K562 (cell line): Measurements from ENCODE around the gene FRMD4A. TPM values are rescaled to one million over a fixed set of nuclear protein-coding genes. Genes with fewer than 3 reads are reported as not detected.

Experiments used
- ATAC-seq: fragments of 200-7000 bp; cut with Tn5 transposase; 3 replicates; pipeline ENCODE4 v1.9.1; 2020; ENCODE audit warnings: moderate library complexity
- BruUV-seq: library from RNA; stranded (reverse); fragments of 400-500 nt; replicated peaks from 2 replicates; lab custom pipeline; 2021; lab: Mats Ljungman, UMichigan
- CTCF ChIA-PET: fragments of 300-600 bp; formaldehyde crosslinking; extraction: SDS; loops from one replicate; lab custom pipeline; 2021; ENCODE audit warnings: low intra/inter-chr PET ratio; lab: Yijun Ruan, JAX
- POLR2A ChIA-PET: fragments of 300-600, 350-650 bp; sonication (Branson Sonifier 250); formaldehyde crosslinking; extraction: SDS; loops from one replicate; lab custom pipeline; 2021; ENCODE audit warnings: antibody characterized with exemption, inconsistent platforms; lab: Yijun Ruan, JAX
- DNase-seq, 4 experiments: peaks; one replicate each; pipeline versions ENCODE4 v3.0.0 to v3.0.0-alpha.2; 2011 to 2018; ENCODE audit warnings: low spot score in 3 of 4, mixed read lengths in 3 of 4; ENCODE audit errors: extremely low read depth in 1 of 4
- FAIRE-seq: peaks from 2 replicates; lab custom pipeline; 2011; peaks lifted over from hg19 to GRCh38; lab: Jason Lieb, UNC
- H2AFZ ChIP-seq: 2 replicates; pipeline ENCODE4 v1.6.0; 2011; ENCODE audit warnings: low read depth, low read length, control low read depth, inconsistent platforms
- H3K27ac ChIP-seq: fragments of 200-600 bp; 3 replicates; pipeline ENCODE4 v1.8.0; 2011; ENCODE audit warnings: low read depth, mild to moderate bottlenecking, control low read depth, inconsistent platforms, low read length, moderate library complexity, mixed read lengths; ENCODE audit errors: extremely low read depth
- H3K27me3 ChIP-seq, 2 experiments: fragments of 300-600 bp in 1 of 2; 2 replicates in 1 of 2; 3 replicates in 1 of 2; pipeline versions ENCODE4 v1.6.0 to v1.8.0; 2011; ENCODE audit warnings: inconsistent platforms in 2 of 2, low read length in 2 of 2, mild to moderate bottlenecking in 1 of 2, mixed read lengths in 1 of 2, moderate library complexity in 1 of 2; ENCODE audit not compliant: control insufficient read depth in 2 of 2, insufficient read depth in 2 of 2
- H3K36me3 ChIP-seq: fragments of 300-600 bp; 3 replicates; pipeline ENCODE4 v1.8.0; 2011; ENCODE audit warnings: mild to moderate bottlenecking, low read length, inconsistent platforms; ENCODE audit not compliant: control insufficient read depth, insufficient read depth
- H3K4me1 ChIP-seq, 2 experiments: fragments of 200-600 bp in 1 of 2; replicated peaks in 1 of 2; 2 replicates in 1 of 2; 3 replicates in 1 of 2; pipeline versions ENCODE4 v1.5.1 to v1.8.0; 2011; ENCODE audit warnings: inconsistent platforms in 2 of 2, low read length in 2 of 2, mild to moderate bottlenecking in 1 of 2, mixed read lengths in 1 of 2, moderate library complexity in 1 of 2; ENCODE audit not compliant: control insufficient read depth in 2 of 2, insufficient read depth in 2 of 2
- H3K4me2 ChIP-seq: 2 replicates; pipeline ENCODE4 v1.6.1; 2011; ENCODE audit warnings: low read length, control low read depth, inconsistent platforms, mixed read lengths; ENCODE audit not compliant: insufficient read depth
- H3K4me3 ChIP-seq: fragments of 200-600 bp; sonication (generic), shearing (Covaris generic); 2 replicates; pipeline ENCODE4 v1.5.1; 2016; ENCODE audit warnings: control low read depth, inconsistent platforms
- H3K79me2 ChIP-seq: fragments of 200-600 bp; 3 replicates; pipeline ENCODE4 v1.8.0; 2011; ENCODE audit warnings: low read length, inconsistent platforms; ENCODE audit not compliant: control insufficient read depth, insufficient read depth
- H3K9ac ChIP-seq, 2 experiments: 2 replicates each; pipeline versions ENCODE4 v1.6.0 to v1.6.1; 2011; ENCODE audit warnings: low read depth in 2 of 2, low read length in 2 of 2, control low read depth in 1 of 2, inconsistent platforms in 1 of 2, mild to moderate bottlenecking in 1 of 2, mixed read lengths in 1 of 2; ENCODE audit not compliant: insufficient read depth in 1 of 2
- H3K9me1 ChIP-seq: one replicate; pipeline ENCODE4 v1.6.0; 2011; ENCODE audit warnings: inconsistent platforms, mild to moderate bottlenecking, low read length, moderate library complexity; ENCODE audit not compliant: control insufficient read depth, insufficient read depth
- H3K9me3 ChIP-seq: replicated peaks from 2 replicates; pipeline ENCODE4 v1.5.1; 2011; ENCODE audit warnings: low read depth, low read length, inconsistent platforms; ENCODE audit not compliant: control insufficient read depth, insufficient read depth
- H4K20me1 ChIP-seq: replicated peaks from 2 replicates; pipeline ENCODE4 v1.6.1; 2011; ENCODE audit warnings: low read length, inconsistent platforms, mixed read lengths; ENCODE audit not compliant: control insufficient read depth, insufficient read depth
- BRF2 ChIP-seq: IDR thresholded peaks from 3 replicates; pipeline ENCODE4 v1.6.1; 2011; ENCODE audit warnings: borderline replicate concordance, mild to moderate bottlenecking; ENCODE audit not compliant: insufficient read length, insufficient read depth
- CTBP1 ChIP-seq: fragments of 450-650 bp; IDR thresholded peaks from 2 replicates; pipeline ENCODE4 v1.6.1; 2016; ENCODE audit warnings: borderline replicate concordance
- HCFC1 ChIP-seq: IDR thresholded peaks from 2 replicates; pipeline ENCODE4 v1.6.1; 2012; ENCODE audit warnings: low read depth, low read length, improper control_type of control experiment
- ZBTB43 ChIP-seq: sonication (generic); formaldehyde crosslinking; IDR thresholded peaks from 2 replicates; pipeline ENCODE4 v1.8.0; 2023; ENCODE audit warnings: mild to moderate bottlenecking, missing genetic modification reagents
- ZNF507 ChIP-seq: conservative IDR thresholded peaks from 2 replicates; pipeline ENCODE4 v1.6.1; 2017; ENCODE audit warnings: missing genetic modification characterization, missing compliant biosample characterization
- WGBS: fragments of 100-300 bp; shearing (Covaris generic); methylation state at CpG from one replicate; pipeline ENCODE4 v1.1.6; 2016; ENCODE audit warnings: low coverage, mixed read lengths; ENCODE audit not compliant: insufficient coverage; ENCODE audit errors: missing lambda C conversion rate; 5-methylcytosine and 5-hydroxymethylcytosine counted together
- in situ Hi-C: fragments of 300-500 bp; cut with MboI; formaldehyde crosslinking; loops from 4 replicates; pipeline ENCODE4 v1.15.0; 2018; ENCODE audit warnings: inconsistent platforms, mixed read lengths
- intact Hi-C: fragments of 100-400 bp; cut with micrococcal nuclease; formaldehyde crosslinking; loops from 2 replicates; pipeline ENCODE4 v1.14.2; 2022
- polyA plus RNA-seq, 8 experiments: library from polyadenylated mRNA; depleted of rRNA in 4 of 8; stranded (reverse) in 5 of 8; unstranded in 3 of 8; fragments of >200 nt; fragmentation: Nextera tagmentation in 2 of 8; fragmentation: Illumina TruSeq in 1 of 8; extraction: Ambion mirVana in 2 of 8; extraction: Trizol in 1 of 8; gene quantifications; 2 replicates each; pipeline versions ENCODE4 v1.2.1 to v1.2.3, GENCODE V29; 2011 to 2014; ENCODE audit warnings: inconsistent platforms in 1 of 8, missing spikeins in 1 of 8
- total RNA-seq, 7 experiments: library from RNA; depleted of rRNA in 6 of 7; stranded (reverse); fragments of >200 nt in 6 of 7; fragmentation: Illumina TruSeq in 2 of 7; extraction: Trizol in 2 of 7; gene quantifications; 2 replicates each; pipeline versions ENCODE4 v1.2.1 to v1.2.3, GENCODE V29; 2011 to 2021; ENCODE audit warnings: low replicate concordance in 1 of 7

The FRMD4A gene
- total and polyA plus RNA-seq, 9 of the 15 experiments (the other 6 are each of a cell fraction or from before 2014, with no cell fraction given) = 0.80 to 5.2 (median 3.0) TPM

- TF ChIP-seq ZBTB43 (CRISPR knock-in tag) (no peak), CTBP1 (no peak), ZNF507 (tag) (no peak)
Observed at GRCh38 chr10:14318007-14318406, 12.7 kb downstream of the FRMD4A start (continued).

- no peaks in the 10 kb centered on the region for H3K9me1 ChIP-seq
- ATAC-seq (no peak), DNase-seq (no peak), FAIRE-seq (no peak)
- H2AFZ ChIP-seq = no peak overlapping the region
- intact Hi-C loops = no loop called here
- in situ Hi-C loops = no loop called here
- peaks cover 0 to 9% of the 10 kb centered on the region in 2 experiments; a peak in 1 of 5 replicates for H3K27me3 ChIP-seq
- H3K4me1 ChIP-seq = no peaks in the 10 kb centered on the region
- WGBS = 4% methylated on average over 4 of the region's 4 CpGs
- H3K27ac ChIP-seq = no peak overlapping the region
- H3K79me2 ChIP-seq = no peaks in the 10 kb centered on the region
- H4K20me1 ChIP-seq = no peaks in the 10 kb centered on the region
- ChIA-PET CTCF (no interaction called here), POLR2A (interaction anchor here (0.6 kb wide), 2 partner anchors 13 to 134 kb away, joined by 3 read pairs; no protein-coding TSS in a partner anchor)
- H3K4me3 ChIP-seq = no peak overlapping the region
- H3K4me2 ChIP-seq = no peak overlapping the region
- H3K9ac ChIP-seq = no peak overlapping the region
- H3K36me3 ChIP-seq = no peaks in the 10 kb centered on the region
- no peaks in the 10 kb centered on the region for H3K9me3 ChIP-seq
- no TSS peak for BruUV-seq
- TF ChIP-seq HCFC1 = no peak
- no peak for TF ChIP-seq BRF2
Observed at GRCh38 chr10:14312014-14312413, 18.7 kb downstream of the FRMD4A start.
